ACC112 (cell line): ENCODE measurements around the gene LACTB.

Experiments used
- H2AFZ ChIP-seq: fragments of 200-600 bp; sonication (generic); one replicate; pipeline ENCODE4 v1.6.0; 2017; ENCODE audit warnings: antibody characterized with exemption, low read length; ENCODE audit not compliant: unreplicated experiment
- H3K27ac ChIP-seq: fragments of 200-600 bp; sonication (generic); 2 replicates; pipeline ENCODE4 v1.5.1; 2014; ENCODE audit warnings: low read depth, mild to moderate bottlenecking, antibody characterized with exemption, low read length, moderate library complexity
- H3K27me3 ChIP-seq: fragments of 200-600 bp; sonication (generic); 2 replicates; pipeline ENCODE4 v1.6.1; 2014; ENCODE audit warnings: mild to moderate bottlenecking, antibody characterized with exemption, low read length, moderate library complexity, mixed read lengths; ENCODE audit not compliant: insufficient read depth
- H3K36me3 ChIP-seq: fragments of 200-600 bp; sonication (generic); 2 replicates; pipeline ENCODE4 v1.6.1; 2016; ENCODE audit warnings: mild to moderate bottlenecking, antibody characterized with exemption, low read length, moderate library complexity, mixed read lengths; ENCODE audit not compliant: insufficient read depth
- H3K4me1 ChIP-seq: fragments of 200-600 bp; sonication (generic); one replicate; pipeline ENCODE4 v1.6.1; 2016; ENCODE audit warnings: low read length, mixed read lengths; ENCODE audit not compliant: insufficient read depth, unreplicated experiment, control insufficient read depth
- H3K4me3 ChIP-seq: fragments of 200-600 bp; sonication (generic); 2 replicates; pipeline ENCODE4 v1.5.1; 2014; ENCODE audit warnings: mild to moderate bottlenecking, low read depth, low read length
- H3K79me2 ChIP-seq: fragments of 200-600 bp; sonication (generic); one replicate; pipeline ENCODE4 v1.6.0; 2016; ENCODE audit warnings: low read length; ENCODE audit not compliant: control insufficient read depth, unreplicated experiment, insufficient read depth

LACTB gene

GRCh38 chr15:63080634-63081250 lies 40.9 kb upstream of the LACTB start:
- Histone ChIP-seq H3K27me3 (no peaks in the 10 kb centered on the region), H3K79me2 (no peaks in the 10 kb centered on the region), H3K4me1 (peaks cover 3% of the 10 kb centered on the region), H3K4me3 (no peak overlapping the region), H3K27ac (no peak overlapping the region), H2AFZ (no peak overlapping the region), H3K36me3 (no peaks in the 10 kb centered on the region)

DNA sequence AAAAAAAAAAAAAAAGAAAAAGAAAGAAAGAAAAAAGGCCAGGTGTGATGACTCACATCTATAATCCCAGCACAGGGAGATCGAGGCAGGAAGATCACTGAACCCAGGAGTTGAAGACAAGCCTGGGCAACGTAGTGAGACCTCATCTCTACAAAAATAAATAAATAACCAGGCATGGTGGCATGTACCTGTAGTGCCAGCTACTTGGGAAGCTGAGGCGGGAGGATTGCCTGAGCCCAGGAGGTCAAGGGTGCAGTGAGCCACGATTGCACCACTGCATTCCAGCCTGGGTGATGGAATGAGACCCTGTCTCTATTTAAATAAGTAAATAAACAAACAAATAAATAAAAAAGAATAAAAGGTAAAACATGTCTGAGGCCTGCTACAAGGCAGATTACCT lies 39.3 kb upstream of the LACTB start:
- Histone ChIP-seq H3K27ac (no peak overlapping the region), H3K4me1 (no peaks in the 10 kb centered on the region), H3K27me3 (no peaks in the 10 kb centered on the region), H3K4me3 (no peak overlapping the region), H2AFZ (no peak overlapping the region), H3K36me3 (no peaks in the 10 kb centered on the region), H3K79me2 (no peaks in the 10 kb centered on the region)

- H3K27me3 ChIP-seq, result no peaks in the 10 kb centered on the region
- no peak overlapping the region for H2AFZ ChIP-seq
- no peaks in the 10 kb centered on the region for H3K4me1 ChIP-seq
These were observed 38.6 kb upstream of the LACTB start for GRCh38 chr15:63083044-63083443.

DNA sequence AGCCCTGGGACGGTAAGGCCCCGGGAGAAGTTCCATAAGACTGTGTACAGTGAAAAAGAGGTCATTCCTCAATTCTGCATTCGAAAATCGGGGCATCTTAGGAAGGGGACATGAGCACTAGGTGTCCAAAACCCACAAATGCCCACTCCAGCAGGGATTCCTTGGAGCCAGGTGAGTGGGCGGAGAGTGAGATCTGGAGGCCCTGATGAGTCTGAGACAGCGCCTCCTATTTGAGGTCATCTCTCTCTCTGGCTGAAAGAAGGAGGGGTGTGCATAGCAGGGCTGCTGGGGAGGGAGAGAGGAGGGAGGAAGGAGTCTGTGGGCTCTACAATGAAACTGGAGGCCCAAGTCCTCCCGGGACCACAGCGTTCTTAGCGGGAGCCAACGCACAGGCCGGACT lies 38.1 kb upstream of the LACTB start:
- Histone ChIP-seq H3K4me3 (no peak overlapping the region), H3K4me1 (peaks cover 1% of the 10 kb centered on the region), H2AFZ (no peak overlapping the region), H3K27ac (no peak overlapping the region), H3K79me2 (no peaks in the 10 kb centered on the region), H3K27me3 (no peaks in the 10 kb centered on the region), H3K36me3 (no peaks in the 10 kb centered on the region)

More at GRCh38 chr15:63083044-63083443, 38.6 kb upstream of the LACTB start:
- no peaks in the 10 kb centered on the region for H3K79me2 ChIP-seq
- no peak overlapping the region for H3K27ac ChIP-seq
- H3K4me3 ChIP-seq, result no peak overlapping the region
- no peaks in the 10 kb centered on the region for H3K36me3 ChIP-seq

GRCh38 chr15:63084806-63085205 lies 36.9 kb upstream of the LACTB start:
- no peaks in the 10 kb centered on the region for H3K79me2 ChIP-seq
- H3K4me3 ChIP-seq, result no peak overlapping the region
- no peak overlapping the region for H3K27ac ChIP-seq
- peaks cover 13% of the 10 kb centered on the region for H3K4me1 ChIP-seq
- H2AFZ ChIP-seq, result no peak overlapping the region
- H3K36me3 ChIP-seq, result no peaks in the 10 kb centered on the region
- no peaks in the 10 kb centered on the region for H3K27me3 ChIP-seq

DNA sequence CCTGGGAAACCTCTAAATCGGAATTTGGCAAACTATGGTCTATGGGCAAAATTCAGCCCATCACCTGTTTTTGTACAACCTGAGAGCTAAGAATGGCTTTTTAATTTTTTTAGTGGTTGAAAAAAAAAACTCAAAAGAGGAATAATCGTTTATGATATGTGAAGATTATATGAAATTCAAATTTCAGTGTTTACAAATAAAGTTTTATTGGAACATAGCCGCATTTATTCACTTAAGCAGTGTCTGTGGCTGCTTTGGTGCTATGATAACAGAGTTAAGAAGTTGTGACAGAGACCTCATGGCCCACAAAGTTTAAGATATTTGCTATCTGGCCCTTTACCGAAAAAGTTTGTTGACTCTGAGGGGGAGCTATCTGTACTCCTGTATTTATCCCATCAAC lies 36.4 kb upstream of the LACTB start:
- H3K4me3 ChIP-seq, result no peak overlapping the region
- H3K4me1 ChIP-seq, result peaks cover 13% of the 10 kb centered on the region
- H2AFZ ChIP-seq, result no peak overlapping the region
- H3K79me2 ChIP-seq, result no peaks in the 10 kb centered on the region
- H3K27me3 ChIP-seq, result no peaks in the 10 kb centered on the region
- H3K36me3 ChIP-seq, result no peaks in the 10 kb centered on the region
- no peak overlapping the region for H3K27ac ChIP-seq

DNA sequence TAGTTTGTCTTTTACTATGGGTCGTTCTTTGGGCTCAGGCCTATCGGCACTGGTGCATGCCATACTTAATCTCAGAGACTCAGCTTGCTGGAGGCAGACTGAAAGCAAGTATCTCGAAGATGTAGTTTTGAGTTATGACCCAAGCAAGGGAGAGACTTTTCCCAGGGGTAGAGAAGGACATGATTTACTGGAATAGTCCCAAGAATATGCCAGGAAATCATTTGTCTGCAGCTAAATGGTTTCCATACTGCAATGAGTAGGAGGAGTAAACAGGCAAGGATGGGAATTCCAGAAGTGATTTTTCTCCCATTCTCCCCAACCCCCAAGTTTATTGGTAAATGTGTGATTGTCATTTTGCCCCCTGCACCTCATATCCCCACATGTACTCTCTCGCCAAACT lies 35.4 kb upstream of the LACTB start:
- no peaks in the 10 kb centered on the region for H3K36me3 ChIP-seq
- no peak overlapping the region for H3K4me3 ChIP-seq
- no peak overlapping the region for H3K27ac ChIP-seq
- no peaks in the 10 kb centered on the region for H3K27me3 ChIP-seq
- no peaks in the 10 kb centered on the region for H3K79me2 ChIP-seq
- H3K4me1 ChIP-seq, result peaks cover 13% of the 10 kb centered on the region
- H2AFZ ChIP-seq, result no peak overlapping the region

- no peaks in the 10 kb centered on the region for H3K79me2 ChIP-seq
- no peaks in the 10 kb centered on the region for H3K36me3 ChIP-seq
- no peaks in the 10 kb centered on the region for H3K27me3 ChIP-seq
- H3K4me1 ChIP-seq, result peaks cover 13% of the 10 kb centered on the region
- no peak overlapping the region for H3K4me3 ChIP-seq
- H3K27ac ChIP-seq, result no peak overlapping the region
- no peak overlapping the region for H2AFZ ChIP-seq
These were observed 34.7 kb upstream of the LACTB start for GRCh38 chr15:63086947-63087346.

DNA sequence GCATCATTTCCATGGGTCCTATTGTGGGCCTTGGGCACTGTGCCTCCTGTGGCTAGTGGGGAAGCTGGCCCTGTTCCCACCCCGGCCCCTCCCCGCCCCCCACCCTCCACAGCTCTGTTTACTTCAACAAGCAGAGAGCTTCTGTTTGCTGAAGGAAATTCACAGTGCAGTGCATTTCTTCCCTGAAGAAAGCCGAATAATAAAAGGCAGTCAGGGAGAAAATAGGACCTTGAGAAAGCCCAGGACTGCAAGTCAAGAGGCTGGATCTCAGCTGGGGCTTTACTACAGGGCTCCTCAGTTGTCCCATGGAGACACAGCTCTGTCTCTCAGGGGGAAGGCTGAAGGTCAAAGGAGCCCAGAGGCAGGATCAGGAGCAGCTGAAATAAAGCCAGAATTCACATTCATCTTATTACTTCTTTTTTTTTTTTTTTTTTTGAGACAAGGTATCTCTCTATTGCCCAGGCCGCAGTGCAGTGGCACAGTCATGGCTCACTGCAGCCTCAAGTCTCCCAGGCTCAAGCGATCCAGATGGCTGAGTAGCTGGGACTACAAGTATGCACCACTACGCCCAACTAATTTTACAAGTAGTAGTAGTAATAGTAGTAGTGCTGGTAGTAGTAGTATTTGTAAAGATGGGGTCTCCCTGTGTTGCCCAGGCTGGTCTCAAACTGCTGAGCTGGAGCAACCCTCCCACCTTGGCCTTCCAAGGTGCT lies 33.0 kb upstream of the LACTB start:
- Histone ChIP-seq H3K79me2 (no peaks in the 10 kb centered on the region), H2AFZ (no peak overlapping the region), H3K27me3 (no peaks in the 10 kb centered on the region), H3K36me3 (no peaks in the 10 kb centered on the region), H3K4me3 (no peak overlapping the region), H3K27ac (peak overlapping the region; percentile 57), H3K4me1 (peaks cover 14% of the 10 kb centered on the region)

GRCh38 chr15:63089260-63090043 lies 32.2 kb upstream of the LACTB start:
- peak overlapping the region; percentile 57 for H3K27ac ChIP-seq
- H3K36me3 ChIP-seq, result no peaks in the 10 kb centered on the region
- no peaks in the 10 kb centered on the region for H3K27me3 ChIP-seq
- H3K79me2 ChIP-seq, result no peaks in the 10 kb centered on the region
- peaks cover 21% of the 10 kb centered on the region for H3K4me1 ChIP-seq
- H2AFZ ChIP-seq, result no peak overlapping the region
- no peak overlapping the region for H3K4me3 ChIP-seq
